Inferior parietal cortex (tissue), 1 donor: ENCODE results near the gene MRPL41.
"Not testable (repeated sequence)": the region's sequence is repeated elsewhere in the genome, so short reads cannot be mapped to it uniquely, and the experiment has no call there.

Source experiments
- DNase-seq: peaks from one replicate; pipeline ENCODE4 v3.0.0-alpha.2; 2016; ENCODE audit errors: extremely low spot score

The MRPL41 gene

DNA sequence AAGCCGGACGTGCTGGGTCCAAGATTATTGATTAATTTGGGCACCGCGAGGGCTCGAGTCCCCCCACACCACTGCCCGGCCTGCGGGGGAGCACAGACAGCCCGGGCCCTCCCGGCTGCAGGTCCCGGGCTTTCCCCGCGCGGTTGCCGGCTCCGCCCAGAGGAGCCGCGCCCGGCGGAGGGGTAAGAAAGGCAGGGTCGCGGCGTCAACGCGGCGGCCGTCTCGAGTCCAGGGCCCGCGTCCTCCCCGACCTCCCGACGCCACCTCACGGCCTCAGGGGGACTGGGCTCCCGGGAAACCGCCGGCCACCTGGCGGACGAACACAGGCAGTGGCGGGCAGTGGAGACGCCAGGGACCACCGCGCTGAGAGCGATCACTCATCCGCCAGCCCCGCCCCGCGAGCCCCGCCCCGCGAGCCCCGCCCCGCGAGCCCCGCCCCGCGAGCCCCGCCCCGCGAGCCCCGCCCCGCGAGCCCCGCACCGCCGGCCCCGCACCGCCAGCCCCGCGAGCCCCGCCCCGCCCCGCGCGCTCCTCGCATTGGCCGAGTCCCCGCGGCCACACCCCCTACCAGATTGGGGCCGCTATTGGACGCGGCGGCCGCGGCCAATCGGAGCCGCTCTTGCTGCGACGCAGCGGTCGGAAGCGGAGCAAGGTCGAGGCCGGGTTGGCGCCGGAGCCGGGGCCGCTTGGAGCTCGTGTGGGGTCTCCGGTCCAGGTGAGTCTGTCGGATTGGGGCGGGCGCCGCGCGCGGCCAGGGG is at the start of gene MRPL41:
Gene MRPL41 (plus strand): TSS at position 616 of the 758 bp plus-strand sequence. CDS start 203 bp downstream, outside the sequence.
- peak; percentile 88 for DNase-seq

DNA sequence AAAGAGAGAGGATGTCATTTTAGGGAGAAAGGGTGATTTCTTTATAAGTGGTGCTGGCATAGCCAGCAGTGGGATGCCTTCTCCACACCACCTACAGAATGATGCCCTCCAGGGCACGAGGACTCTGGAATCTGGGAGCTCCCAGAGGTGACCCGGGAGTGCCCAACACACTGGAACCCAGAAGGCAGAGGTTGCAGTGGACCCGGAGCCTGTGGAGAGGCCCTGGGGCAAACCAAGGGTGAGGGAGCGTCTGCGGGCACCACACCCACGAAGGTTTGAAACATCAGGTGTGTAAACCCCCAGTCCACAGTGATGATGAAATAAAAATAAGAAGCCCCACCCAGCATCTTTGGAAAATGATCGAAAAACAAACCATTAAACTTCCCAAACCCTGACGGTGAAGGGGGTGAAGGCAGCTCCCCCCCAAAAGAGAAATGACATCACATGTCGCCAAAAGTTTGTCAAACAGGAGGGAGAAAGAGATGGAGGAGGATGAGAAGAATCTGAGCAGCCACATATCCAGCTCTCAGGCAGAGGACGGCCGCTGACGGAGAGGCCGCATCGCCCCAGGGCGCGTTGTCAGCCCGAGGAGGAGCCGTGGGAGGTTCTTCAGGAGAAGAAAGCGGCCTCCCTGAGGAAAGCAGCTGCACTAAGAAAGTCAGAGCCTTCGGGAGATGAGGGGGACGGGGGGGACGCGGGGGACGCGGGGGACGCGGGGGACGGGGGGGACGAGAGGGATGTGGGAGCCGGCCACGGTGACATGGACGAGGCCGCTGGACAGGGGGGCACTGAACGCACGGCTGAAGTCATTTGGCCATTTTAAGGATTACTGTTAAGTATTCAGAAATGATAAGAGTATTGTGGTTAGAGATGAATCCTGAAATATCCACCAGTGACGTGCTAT is 49.4 kb upstream of the MRPL41 start:
- no peak for DNase-seq

GRCh38 chr9:137504432-137504777 is 47.3 kb upstream of the MRPL41 start:
- no peak for DNase-seq

DNA sequence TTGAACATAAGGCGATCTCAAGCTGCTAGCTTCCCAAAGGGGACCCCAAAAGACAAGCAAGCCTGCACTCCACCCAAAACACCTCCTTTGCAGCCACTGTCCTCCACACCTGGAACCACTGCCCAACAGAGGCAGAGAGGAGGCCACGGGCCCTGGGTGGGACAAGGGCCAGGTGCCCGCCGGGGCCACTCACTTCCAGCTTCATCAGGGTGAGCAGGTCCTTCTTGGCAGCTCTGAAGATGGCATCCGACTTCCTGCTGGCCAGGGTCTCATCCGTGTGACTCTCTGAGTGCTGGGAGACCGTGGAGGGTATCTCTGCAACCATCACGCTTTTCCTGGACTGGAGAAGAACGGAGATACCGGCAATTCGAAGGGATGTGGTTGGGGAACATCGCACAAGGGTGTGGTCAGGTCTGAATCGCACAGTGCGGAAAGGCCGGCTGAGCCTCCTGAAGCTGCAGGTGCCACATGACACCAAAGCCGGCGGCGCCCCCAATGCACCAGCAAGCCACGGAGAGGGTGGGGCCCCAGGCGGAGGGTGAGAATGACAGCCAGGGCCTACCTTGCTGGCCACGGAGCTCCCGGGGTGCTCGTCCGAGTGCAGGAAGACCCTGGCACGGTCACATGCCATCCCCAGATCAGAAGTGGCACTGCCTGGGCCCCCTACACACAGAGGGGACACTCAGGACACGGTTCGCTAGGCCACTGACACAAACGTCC is 46.1 kb upstream of the MRPL41 start:
- no peak for DNase-seq

DNA sequence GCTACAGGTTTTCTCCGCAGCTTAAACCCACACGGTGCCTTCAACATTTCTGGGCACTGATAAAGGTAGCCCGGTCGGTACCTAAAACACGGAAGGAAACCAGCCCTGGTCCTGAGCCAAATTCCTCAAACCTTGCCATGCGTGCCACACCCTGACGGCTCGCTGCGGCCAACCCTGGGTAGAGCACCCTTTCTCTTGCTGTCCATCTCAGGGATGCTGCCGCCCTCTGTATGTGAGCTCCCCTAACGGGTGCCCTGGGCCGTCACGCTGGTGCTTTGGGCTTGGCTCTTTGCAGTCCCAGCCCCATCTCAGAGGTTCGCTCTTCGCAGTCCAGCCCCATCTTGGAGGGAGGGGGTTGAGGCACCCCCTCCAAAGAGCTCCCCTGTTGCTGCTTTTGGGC is 45.4 kb upstream of the MRPL41 start:
- DNase-seq = no peak

DNA sequence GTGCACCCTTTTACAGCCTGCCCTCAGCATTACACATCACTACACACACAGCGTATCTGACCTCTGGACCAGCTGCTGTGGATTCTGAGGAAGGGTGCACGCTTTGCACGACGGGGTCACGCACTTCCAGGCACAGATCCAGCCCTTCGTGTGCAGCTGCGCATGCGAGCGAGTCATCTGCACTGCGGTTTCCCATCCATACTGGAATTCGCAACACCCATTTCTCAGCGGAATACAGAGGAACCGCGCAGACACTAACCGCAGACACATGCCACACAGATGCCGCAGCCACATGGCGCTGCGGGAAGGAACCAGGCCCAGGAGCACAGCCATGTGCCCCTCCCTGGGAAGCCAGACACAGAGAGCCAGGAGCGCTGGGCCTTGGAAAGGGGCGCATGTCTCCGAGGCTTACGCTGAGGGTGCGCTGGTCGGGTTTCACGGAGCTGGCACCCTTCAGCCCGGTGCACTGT is 44.9 kb upstream of the MRPL41 start:
- no peak for DNase-seq

DNA sequence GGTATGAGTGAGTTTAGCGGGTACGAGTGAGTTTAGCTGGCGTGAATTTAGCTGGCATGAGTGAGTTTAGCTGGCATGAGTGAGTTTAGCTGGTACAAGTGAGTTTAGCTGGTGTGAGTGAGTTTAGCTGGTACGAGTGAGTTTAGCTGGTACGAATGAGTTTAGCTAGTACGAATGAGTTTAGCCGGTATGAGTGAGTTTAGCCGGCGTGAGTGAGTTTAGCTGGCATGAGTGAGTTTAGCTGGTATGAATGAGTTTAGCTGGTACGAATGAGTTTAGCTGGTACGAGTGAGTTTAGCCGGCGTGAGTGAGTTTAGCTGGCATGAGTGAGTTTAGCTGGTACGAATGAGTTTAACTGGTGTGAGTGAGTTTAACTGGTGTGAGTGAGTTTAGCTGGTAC is 42.5 kb upstream of the MRPL41 start:
- DNase-seq = no peak

DNA sequence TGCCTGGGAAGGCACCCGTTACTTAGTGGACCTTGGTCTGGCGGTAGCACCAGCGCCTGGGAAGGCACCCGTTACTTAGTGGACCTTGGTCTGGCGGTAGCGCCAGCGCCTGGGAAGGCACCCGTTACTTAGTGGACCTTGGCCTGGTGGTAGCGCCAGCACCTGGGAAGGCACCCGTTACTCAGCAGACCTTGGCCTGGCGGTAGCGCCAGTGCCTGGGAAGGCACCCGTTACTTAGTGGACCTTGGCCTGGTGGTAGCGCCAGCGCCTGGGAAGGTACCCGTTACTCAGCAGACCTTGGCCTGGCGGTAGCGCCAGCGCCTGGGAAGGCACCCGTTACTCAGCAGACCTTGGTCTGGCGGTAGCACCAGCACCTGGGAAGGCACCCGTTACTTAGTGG is 40.6 kb upstream of the MRPL41 start:
- not testable (repeated sequence) for DNase-seq

- no peak for DNase-seq
Observed at GRCh38 chr9:137511758-137512463, 39.8 kb upstream of the MRPL41 start.

DNA sequence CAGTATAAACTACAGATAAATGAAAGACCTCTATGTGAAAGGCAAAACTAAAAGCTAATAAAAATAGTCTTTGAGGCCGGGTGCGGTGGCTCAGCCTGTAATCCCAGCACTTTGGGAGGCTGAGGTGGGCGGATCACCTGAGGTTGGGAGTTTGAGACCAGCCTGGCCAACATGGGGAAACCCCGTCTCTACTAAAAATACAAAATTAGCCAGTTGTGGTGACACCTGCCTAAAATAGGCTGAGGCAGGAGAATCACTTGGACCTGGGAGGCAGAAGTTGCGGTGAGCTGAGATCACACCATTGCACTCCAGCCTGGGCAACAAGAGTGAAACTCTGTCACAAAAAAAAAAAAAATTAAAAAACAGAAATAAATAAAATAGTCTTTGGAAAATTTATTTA is 38.5 kb upstream of the MRPL41 start:
- not testable (repeated sequence) for DNase-seq

- not testable (repeated sequence) for DNase-seq
Observed at GRCh38 chr9:137513801-137514570, 37.7 kb upstream of the MRPL41 start.

- no peak for DNase-seq
Observed at GRCh38 chr9:137514691-137515337, 36.9 kb upstream of the MRPL41 start.

GRCh38 chr9:137515338-137515724 is 36.3 kb upstream of the MRPL41 start:
- no peak for DNase-seq

DNA sequence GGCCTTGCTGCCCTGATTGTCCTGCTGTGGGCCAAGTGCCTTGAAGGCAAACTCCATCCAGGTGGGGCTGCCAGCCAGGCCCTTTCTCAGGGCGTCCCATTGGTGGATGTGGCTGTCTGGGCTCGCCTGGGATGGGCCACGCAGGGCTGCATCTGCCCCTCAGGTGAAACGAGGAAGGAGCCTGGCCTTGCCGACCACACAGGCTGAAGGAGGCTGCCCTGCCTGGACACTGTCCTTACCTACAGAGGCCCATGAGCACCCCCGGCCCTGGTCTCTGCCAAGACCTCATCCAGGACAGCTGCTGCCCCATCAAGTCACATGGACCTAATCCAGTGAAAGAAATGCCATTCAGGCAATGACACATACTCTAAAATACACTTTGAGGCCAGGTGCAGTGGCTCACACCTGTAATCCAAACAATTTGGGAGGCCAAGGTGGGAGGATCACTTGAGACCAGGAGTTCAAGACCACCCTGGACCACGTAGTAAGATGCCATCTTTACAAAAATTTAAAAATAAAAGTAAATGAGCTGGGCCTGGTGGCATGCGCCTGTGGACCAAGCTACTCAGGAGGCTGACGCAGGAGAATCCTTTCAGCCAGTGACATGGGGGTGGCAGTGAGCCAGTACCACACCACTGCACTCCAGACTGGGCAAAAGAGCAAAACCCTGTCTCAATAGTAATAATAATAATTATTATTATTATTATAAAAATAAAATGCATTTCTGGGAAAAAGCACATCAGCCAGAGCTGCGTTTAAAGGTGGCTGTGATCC is 35.3 kb upstream of the MRPL41 start:
- DNase-seq = no peak

GRCh38 chr9:137518661-137519459 is 32.8 kb upstream of the MRPL41 start:
- not testable (repeated sequence) for DNase-seq

GRCh38 chr9:137519553-137519952 is 32.1 kb upstream of the MRPL41 start:
- DNase-seq = no peak

DNA sequence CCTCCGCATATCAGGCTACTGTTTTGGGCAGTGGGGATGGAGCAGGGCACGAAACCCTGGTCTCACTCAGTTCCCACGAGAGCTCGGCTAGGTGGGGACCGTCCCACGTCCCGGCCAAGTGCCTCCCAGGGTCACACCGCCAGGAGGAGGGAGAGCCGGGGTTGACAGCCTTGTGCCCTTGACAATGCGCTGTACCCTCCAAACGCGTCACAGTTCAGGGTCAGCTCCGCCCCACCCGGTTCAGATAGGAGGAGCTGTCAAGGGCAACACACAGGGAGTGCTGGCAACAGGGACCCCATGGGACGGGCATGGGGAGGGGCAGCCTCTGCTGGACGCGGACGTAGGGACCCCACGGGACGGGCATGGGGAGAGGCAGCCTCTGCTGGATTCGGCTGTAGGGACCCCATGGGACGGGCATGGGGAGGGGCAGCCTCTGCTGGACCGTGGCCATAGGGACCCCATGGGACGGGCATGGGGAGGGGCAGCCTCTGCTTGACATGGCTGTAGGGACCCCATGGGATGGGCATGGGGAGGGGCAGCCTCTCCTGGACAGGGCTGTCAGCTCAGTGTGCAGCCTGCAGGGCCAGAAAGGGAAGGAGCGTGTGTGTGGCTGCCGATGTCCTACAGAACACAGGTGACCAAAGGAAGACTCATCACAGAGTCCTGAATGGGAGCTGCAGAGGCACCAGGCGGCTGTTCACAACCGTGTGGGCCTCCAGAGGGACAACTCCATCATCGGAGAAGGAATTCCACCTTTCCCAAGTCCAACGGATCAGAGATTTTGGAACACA is 30.9 kb upstream of the MRPL41 start:
- no peak for DNase-seq
